ENCODE measurements around the gene TNFRSF19. TPM values are rescaled to one million over a fixed set of nuclear protein-coding genes. Genes with fewer than 3 reads are reported as not detected.
"Not testable (repeated sequence)": the region's sequence is repeated elsewhere in the genome, so short reads cannot be mapped to it uniquely, and the experiment has no call there.

TNFRSF19 gene
- total RNA-seq, 2 experiments from 2014 or later, result 0.12 to 0.28 TPM

DNA sequence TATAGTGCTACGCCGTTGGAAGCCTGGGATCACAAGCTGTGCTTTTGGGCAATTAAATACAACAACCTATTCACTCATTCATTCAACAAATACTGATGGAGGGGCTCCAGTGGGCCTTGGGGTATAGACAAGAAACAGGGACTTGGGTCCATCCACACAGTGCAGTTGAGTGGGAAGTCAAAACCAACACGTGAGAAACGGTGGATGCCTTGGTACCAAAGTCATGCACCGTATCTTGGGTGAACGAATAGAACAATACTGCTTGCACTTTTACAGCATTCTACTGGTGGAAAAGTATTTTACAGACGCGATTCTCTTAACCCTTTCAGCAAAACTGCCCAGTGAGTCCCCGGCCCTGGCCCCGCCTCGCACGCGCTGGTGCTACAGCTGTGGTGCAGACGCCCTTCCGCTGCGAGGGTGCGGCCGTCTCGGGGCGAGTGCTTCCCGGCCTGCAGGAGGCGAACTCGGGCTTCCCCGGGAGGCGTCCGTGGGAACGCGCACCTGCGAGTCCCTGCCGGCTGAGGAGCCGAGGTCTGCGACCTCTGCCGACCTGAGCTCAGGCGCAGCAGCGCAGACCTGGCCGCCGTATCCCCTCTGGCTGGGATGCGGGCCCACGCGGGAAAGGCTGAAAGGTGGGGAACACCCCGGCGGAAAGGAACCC is 8.3 kb downstream of the TNFRSF19 start:
- ATAC-seq (peak; percentile 76), DNase-seq (peak; percentile 80)
- Mint-ChIP-seq H3K27ac (peak overlapping the region; percentile 52), H3K9me3 (ENCODE audit: low read depth) (no peaks in the 10 kb centered on the region), H3K4me3 (peak overlapping the region; percentile 71), H3K4me1 (peaks cover 15% of the 10 kb centered on the region), H3K36me3 (no peaks in the 10 kb centered on the region), H3K27me3 (peaks cover 63% of the 10 kb centered on the region)
- CTCF ChIA-PET, result interaction anchor here (1.1 kb wide), 1 partner anchor 69 kb away, joined by 3 read pairs; no protein-coding TSS in a partner anchor

DNA sequence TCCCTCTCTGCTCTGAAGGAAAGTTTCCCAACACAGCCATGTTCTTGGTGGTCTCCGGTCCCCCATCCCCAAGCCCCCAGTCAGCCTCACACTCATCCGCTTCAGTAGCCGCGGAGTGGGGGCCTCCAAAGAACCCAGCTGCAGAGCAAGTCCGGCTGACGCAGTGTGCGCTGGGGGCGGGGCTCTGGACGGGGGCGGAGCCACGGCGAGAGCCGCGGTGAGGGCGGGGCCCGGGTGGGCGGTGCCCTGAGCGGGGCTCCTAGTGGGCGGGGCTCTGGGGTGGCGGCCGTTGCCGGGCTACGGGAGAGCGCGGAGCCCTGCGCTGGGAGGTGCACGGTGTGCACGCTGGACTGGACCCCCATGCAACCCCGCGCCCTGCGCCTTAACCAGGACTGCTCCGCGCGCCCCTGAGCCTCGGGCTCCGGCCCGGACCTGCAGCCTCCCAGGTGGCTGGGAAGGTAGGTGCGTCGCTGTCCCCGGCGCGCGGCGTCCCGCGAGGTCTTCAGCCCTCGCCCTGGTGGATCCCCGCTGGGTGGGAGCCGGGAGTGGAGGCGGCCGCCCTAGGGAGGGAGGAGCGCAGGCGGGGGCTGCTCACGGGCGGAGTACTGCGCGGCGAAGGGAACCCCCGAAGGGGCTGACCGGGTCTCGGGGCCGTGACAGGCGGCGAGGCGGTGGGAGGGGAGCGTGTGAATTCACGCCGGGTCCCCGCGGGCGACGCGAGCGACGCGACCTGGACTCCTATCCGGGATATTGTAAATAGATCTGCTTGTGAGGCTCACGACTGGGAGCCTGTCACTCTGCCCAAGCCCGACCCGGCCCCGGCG is 9.1 kb downstream of the TNFRSF19 start:
- Mint-ChIP-seq H3K36me3 (no peaks in the 10 kb centered on the region), H3K9me3 (ENCODE audit: low read depth) (no peaks in the 10 kb centered on the region), H3K27me3 (peaks cover 67% of the 10 kb centered on the region), H3K4me3 (peak overlapping the region; percentile 71), H3K27ac (peak overlapping the region; percentile 52), H3K4me1 (peaks cover 15% of the 10 kb centered on the region)
- ATAC-seq, result peak; percentile 94
- CTCF ChIA-PET, result no interaction called here
- DNase-seq, result peak; percentile 92

DNA sequence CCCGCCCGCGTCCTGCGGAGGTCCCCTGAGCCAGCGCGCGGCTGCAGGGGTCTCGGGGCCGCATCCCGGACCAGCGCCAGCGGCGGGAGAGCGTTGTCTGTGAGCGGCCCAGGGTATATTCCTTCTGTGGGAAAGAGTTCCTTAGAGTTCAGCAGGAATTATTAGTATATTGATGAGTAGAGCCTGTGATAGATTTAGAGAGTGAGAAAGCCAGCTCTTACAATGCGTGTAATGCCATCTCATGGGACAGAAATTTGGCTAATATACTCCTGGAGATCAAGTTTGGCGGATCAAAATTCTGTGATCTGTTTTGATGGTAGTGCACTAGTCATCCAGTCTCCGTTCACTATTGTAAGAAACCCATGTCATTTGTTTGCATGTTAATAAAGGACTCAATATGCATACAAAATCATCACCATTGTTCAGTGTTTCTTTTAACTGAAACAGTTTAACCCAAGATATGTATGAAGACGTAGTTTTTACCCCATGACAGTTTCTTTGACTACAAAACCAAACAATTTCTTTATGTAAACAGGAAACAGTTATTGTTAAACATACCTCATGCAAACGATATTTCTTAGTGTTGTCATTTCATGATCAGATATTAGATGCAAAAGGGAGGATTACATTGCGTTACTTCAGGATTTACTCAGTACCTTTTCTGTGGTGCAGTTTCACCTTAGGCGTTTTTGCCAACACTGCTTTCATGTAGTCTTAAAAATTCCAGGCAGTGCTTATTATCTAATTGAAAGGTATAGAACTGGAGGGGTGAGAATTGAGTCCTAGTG is 9.9 kb downstream of the TNFRSF19 start:
- no peak for ATAC-seq
- Mint-ChIP-seq H3K27ac (no peak overlapping the region), H3K27me3 (peaks cover 64% of the 10 kb centered on the region), H3K36me3 (no peaks in the 10 kb centered on the region), H3K4me3 (peak overlapping the region; percentile 67), H3K4me1 (peaks cover 15% of the 10 kb centered on the region), H3K9me3 (ENCODE audit: low read depth) (no peaks in the 10 kb centered on the region)
- DNase-seq, result no peak
- CTCF ChIA-PET, result no interaction called here

GRCh38 chr13:23580684-23581060 is 10.5 kb downstream of the TNFRSF19 start:
- CTCF ChIA-PET, result no interaction called here
- Mint-ChIP-seq H3K9me3 (ENCODE audit: low read depth) (no peaks in the 10 kb centered on the region), H3K4me1 (peaks cover 15% of the 10 kb centered on the region), H3K27me3 (peaks cover 63% of the 10 kb centered on the region), H3K27ac (no peak overlapping the region), H3K4me3 (peak overlapping the region; percentile 67), H3K36me3 (no peaks in the 10 kb centered on the region)
- DNase-seq (no peak), ATAC-seq (no peak)

DNA sequence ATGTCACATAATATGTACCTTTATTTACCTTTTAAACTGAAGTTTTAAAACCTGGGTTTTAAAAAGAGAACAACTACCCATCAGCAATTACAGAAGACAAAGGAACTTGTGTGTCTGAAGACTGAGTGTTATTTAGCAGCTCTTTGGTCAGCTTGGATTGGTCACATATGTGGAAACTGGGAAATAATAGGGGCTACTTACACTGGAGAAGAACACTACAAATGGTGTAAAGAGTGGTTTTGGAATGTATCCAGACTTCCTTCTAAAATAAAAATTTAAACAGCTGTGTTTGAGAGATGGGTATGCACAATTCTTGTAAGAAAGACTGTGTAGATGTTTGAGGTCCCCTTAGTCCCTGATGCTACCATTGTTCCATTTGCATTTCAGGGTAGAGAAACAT is 13.3 kb downstream of the TNFRSF19 start:
- ATAC-seq (no peak), DNase-seq (no peak)
- no peaks in the 10 kb centered on the region for H3K9me3 Mint-ChIP-seq (ENCODE audit: low read depth)
- no peaks in the 10 kb centered on the region for H3K36me3 Mint-ChIP-seq
- H3K4me3 Mint-ChIP-seq, result no peak overlapping the region
- CTCF ChIA-PET, result interaction anchor here (0.9 kb wide), 1 partner anchor 116 kb away, joined by 3 read pairs; no protein-coding TSS in a partner anchor
- peaks cover 55% of the 10 kb centered on the region for H3K27me3 Mint-ChIP-seq
- no peak overlapping the region for H3K27ac Mint-ChIP-seq
- H3K4me1 Mint-ChIP-seq, result peaks cover 9% of the 10 kb centered on the region

DNA sequence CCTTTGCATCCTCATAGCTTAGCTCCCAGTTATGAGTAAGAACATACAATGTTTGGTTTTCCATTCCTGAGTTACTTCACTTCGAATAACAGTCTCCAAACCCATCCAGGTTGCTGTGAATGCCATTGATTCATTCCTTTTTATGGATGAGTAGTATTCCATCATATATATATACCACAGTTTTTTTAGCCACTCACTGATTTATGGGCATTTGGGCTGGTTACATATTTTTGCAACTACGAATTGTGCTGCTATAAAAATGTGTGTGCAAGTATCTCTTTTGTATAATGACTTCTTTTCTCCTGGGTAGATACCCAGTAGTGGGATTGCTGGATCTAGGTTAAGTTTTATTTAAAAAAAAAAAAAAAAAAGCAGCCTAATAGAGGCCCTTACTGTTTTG is 14.1 kb downstream of the TNFRSF19 start:
- no peaks in the 10 kb centered on the region for H3K9me3 Mint-ChIP-seq (ENCODE audit: low read depth)
- H3K27ac Mint-ChIP-seq, result no peak overlapping the region
- CTCF ChIA-PET, result interaction anchor here (0.9 kb wide), 1 partner anchor 117 kb away, joined by 3 read pairs; no protein-coding TSS in a partner anchor
- peaks cover 8% of the 10 kb centered on the region for H3K4me1 Mint-ChIP-seq
- ATAC-seq, result no peak
- no peak for DNase-seq
- no peaks in the 10 kb centered on the region for H3K36me3 Mint-ChIP-seq
- H3K27me3 Mint-ChIP-seq, result peaks cover 62% of the 10 kb centered on the region
- H3K4me3 Mint-ChIP-seq, result no peak overlapping the region

DNA sequence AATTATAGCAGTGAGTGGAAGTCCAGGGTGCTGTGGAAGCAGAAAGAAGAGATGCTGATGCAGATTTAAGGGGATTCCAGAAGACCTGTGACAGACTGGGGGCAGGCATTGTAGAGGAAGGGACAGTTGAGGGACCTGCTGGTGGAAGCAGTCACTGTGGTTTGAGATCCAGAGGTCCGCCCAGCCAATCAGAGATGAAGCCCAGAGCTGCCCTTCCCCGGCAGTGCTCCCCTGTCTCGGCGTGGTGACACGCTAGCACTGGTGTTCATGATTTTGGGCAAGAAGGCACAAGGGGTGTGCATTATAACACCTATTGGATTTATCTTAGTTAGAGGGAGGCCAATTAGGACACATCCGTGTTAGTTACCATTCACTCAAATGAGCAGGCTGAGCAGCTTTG is 16.1 kb downstream of the TNFRSF19 start:
- Mint-ChIP-seq H3K9me3 (ENCODE audit: low read depth) (no peaks in the 10 kb centered on the region), H3K4me1 (no peaks in the 10 kb centered on the region), H3K4me3 (no peak overlapping the region), H3K27ac (no peak overlapping the region), H3K27me3 (peaks cover 53% of the 10 kb centered on the region), H3K36me3 (no peaks in the 10 kb centered on the region)
- CTCF ChIA-PET, result no interaction called here
- DNase-seq, result no peak
- no peak for ATAC-seq

DNA sequence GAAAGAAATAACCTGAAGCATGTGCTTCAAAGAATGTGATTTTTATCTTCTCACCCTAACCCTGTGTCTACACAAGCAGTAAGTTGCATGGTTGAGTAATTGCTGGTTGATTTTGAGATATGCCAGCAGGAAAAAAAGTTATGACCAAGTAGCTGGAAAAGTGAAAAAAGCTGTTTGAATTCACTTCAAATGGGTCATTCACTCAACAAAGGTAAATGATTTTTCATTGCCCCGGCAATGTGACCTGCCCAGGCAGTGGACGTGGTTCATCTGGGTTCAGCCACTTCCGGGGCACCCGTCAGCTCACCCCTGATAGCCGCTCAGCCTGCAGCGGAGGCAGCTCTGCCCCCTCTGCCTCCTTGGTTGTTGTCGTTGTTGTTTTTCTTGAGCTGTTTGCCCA is 18.5 kb downstream of the TNFRSF19 start:
- Mint-ChIP-seq H3K27me3 (peaks cover 42% of the 10 kb centered on the region), H3K27ac (no peak overlapping the region), H3K36me3 (no peaks in the 10 kb centered on the region), H3K4me3 (no peak overlapping the region), H3K4me1 (no peaks in the 10 kb centered on the region), H3K9me3 (ENCODE audit: low read depth) (no peaks in the 10 kb centered on the region)
- DNase-seq (no peak), ATAC-seq (no peak)
- CTCF ChIA-PET, result no interaction called here

- ATAC-seq, result no peak
- CTCF ChIA-PET, result no interaction called here
- no peak overlapping the region for H3K27ac Mint-ChIP-seq
- no peaks in the 10 kb centered on the region for H3K4me1 Mint-ChIP-seq
- peaks cover 47% of the 10 kb centered on the region for H3K27me3 Mint-ChIP-seq
- H3K9me3 Mint-ChIP-seq (ENCODE audit: low read depth), result no peaks in the 10 kb centered on the region
- no peak overlapping the region for H3K4me3 Mint-ChIP-seq
- no peaks in the 10 kb centered on the region for H3K36me3 Mint-ChIP-seq
- DNase-seq, result no peak
Observed at GRCh38 chr13:23592596-23592995, 22.4 kb downstream of the TNFRSF19 start.

- ATAC-seq (no peak), DNase-seq (no peak)
- Mint-ChIP-seq H3K4me1 (no peaks in the 10 kb centered on the region), H3K9me3 (ENCODE audit: low read depth) (no peaks in the 10 kb centered on the region), H3K27ac (no peak overlapping the region), H3K27me3 (peaks cover 50% of the 10 kb centered on the region), H3K36me3 (no peaks in the 10 kb centered on the region), H3K4me3 (no peak overlapping the region)
- CTCF ChIA-PET, result no interaction called here
Observed at GRCh38 chr13:23593148-23593547, 22.9 kb downstream of the TNFRSF19 start.

GRCh38 chr13:23594290-23594689 is 24.1 kb downstream of the TNFRSF19 start:
- H3K4me3 Mint-ChIP-seq; ATAC-seq; H3K36me3 Mint-ChIP-seq; CTCF ChIA-PET; H3K4me1 Mint-ChIP-seq; H3K27ac Mint-ChIP-seq; DNase-seq; H3K9me3 Mint-ChIP-seq (ENCODE audit: low read depth): not testable (repeated sequence)
- H3K27me3 Mint-ChIP-seq, result peaks cover 41% of the 10 kb centered on the region

GRCh38 chr13:23598369-23598768 is 28.2 kb downstream of the TNFRSF19 start:
- H3K36me3 Mint-ChIP-seq, result no peaks in the 10 kb centered on the region
- no peak overlapping the region for H3K4me3 Mint-ChIP-seq
- ATAC-seq (no peak), DNase-seq (no peak)
- H3K27ac Mint-ChIP-seq, result no peak overlapping the region
- H3K4me1 Mint-ChIP-seq, result no peaks in the 10 kb centered on the region
- H3K27me3 Mint-ChIP-seq, result peaks cover 55% of the 10 kb centered on the region
- no peaks in the 10 kb centered on the region for H3K9me3 Mint-ChIP-seq (ENCODE audit: low read depth)
- CTCF ChIA-PET, result no interaction called here

- ATAC-seq (no peak), DNase-seq (no peak)
- Mint-ChIP-seq H3K4me1 (no peaks in the 10 kb centered on the region), H3K27me3 (peaks cover 61% of the 10 kb centered on the region), H3K9me3 (ENCODE audit: low read depth) (no peaks in the 10 kb centered on the region), H3K36me3 (no peaks in the 10 kb centered on the region), H3K4me3 (no peak overlapping the region), H3K27ac (no peak overlapping the region)
- CTCF ChIA-PET, result no interaction called here
Observed at GRCh38 chr13:23599083-23599925, 29.1 kb downstream of the TNFRSF19 start.

All from activated CD8-positive, alpha-beta memory T cell treated with anti-CD3 and anti-CD28 coated beads, Interleukin-2, amount 10 ng/mL, durations not matched to agents 7 days and 5 days (primary cell).